Colonic mucosa (tissue), 4 donors: ENCODE measurements around the gene PSMG3. TPM values are rescaled to one million over a fixed set of nuclear protein-coding genes. Genes with fewer than 3 reads are reported as not detected.

Source experiments
- DNase-seq: peaks from one replicate; pipeline ENCODE4 v3.0.0-alpha.2; 2020
- H3K27ac ChIP-seq: fragments of 200-600 bp; one replicate; pipeline ENCODE4 v1.8.0; 2021
- H3K27me3 ChIP-seq: fragments of 200-600 bp; one replicate; pipeline ENCODE4 v1.8.0; 2021
- H3K36me3 ChIP-seq: fragments of 200-600 bp; one replicate; pipeline ENCODE4 v1.8.0; 2021
- H3K4me1 ChIP-seq: fragments of 200-600 bp; one replicate; pipeline ENCODE4 v1.8.0; 2021; ENCODE audit warnings: mild to moderate bottlenecking
- H3K4me3 ChIP-seq: fragments of 200-600 bp; one replicate; pipeline ENCODE4 v1.8.0; 2021
- H3K9ac ChIP-seq, 2 donors: one replicate each; pipeline ENCODE4 v1.7.0; 2013; ENCODE audit warnings: control low read depth in 2 of 2, low read depth in 2 of 2, low read length in 2 of 2
- H3K9me3 ChIP-seq: fragments of 200-600 bp; one replicate; pipeline ENCODE4 v1.8.0; 2021
- CTCF ChIP-seq: fragments of 200-600 bp; IDR thresholded peaks from one replicate; pipeline ENCODE4 v1.8.0; 2022; ENCODE audit warnings: antibody characterized with exemption, mild to moderate bottlenecking
- intact Hi-C: fragments of 100-400 bp; cut with DNase I; formaldehyde crosslinking; loops from one replicate; pipeline ENCODE4 v1.14.1; 2022
- total RNA-seq, 2 donors: library from RNA; stranded (reverse); fragmentation: NEBNext Ultra II Directional in 1 of 2; extraction: Animal tissue kit (Norgen Biotek cat#: 25700) in 1 of 2; gene quantifications; one replicate each; pipeline ENCODE4 v1.2.1, GENCODE V29; 2021
- donor health status: healthy.
- donor health status: DM: no; HTN: no; CAD: no.
- donor health status: DM: no; HTN: no; CAD: no.

PSMG3 gene
- total RNA-seq, 2 donors from 2014 or later = 28.7 to 45.8 TPM

- no peaks in the 10 kb centered on the region for H3K4me1 ChIP-seq
- no peak overlapping the region for H3K27ac ChIP-seq
- no peaks in the 10 kb centered on the region for H3K27me3 ChIP-seq
- DNase-seq = no peak
- intact Hi-C loops = no loop called here
- H3K9me3 ChIP-seq = no peaks in the 10 kb centered on the region
- no peak for TF ChIP-seq CTCF
- H3K9ac ChIP-seq = no peak overlapping the region
- H3K36me3 ChIP-seq = no peaks in the 10 kb centered on the region
- H3K4me3 ChIP-seq = no peak overlapping the region
These were observed 22.6 kb upstream of the PSMG3 start for GRCh38 chr7:1592299-1592871.

- H3K4me3 ChIP-seq = no peak overlapping the region
- intact Hi-C loops = no loop called here
- H3K27me3 ChIP-seq = no peaks in the 10 kb centered on the region
These were observed 22.0 kb upstream of the PSMG3 start for GRCh38 chr7:1591876-1592275.

GRCh38 chr7:1591396-1591795, 21.6 kb upstream of the PSMG3 start:
- intact Hi-C loops = no loop called here
- DNase-seq = no peak
- Histone ChIP-seq H3K4me1 (no peaks in the 10 kb centered on the region), H3K36me3 (no peaks in the 10 kb centered on the region), H3K9ac (no peak overlapping the region), H3K27ac (no peak overlapping the region), H3K9me3 (no peaks in the 10 kb centered on the region), H3K4me3 (no peak overlapping the region), H3K27me3 (no peaks in the 10 kb centered on the region)
- TF ChIP-seq CTCF = no peak

More at GRCh38 chr7:1591876-1592275, 22.0 kb upstream of the PSMG3 start:
- Histone ChIP-seq H3K27ac (no peak overlapping the region), H3K9me3 (no peaks in the 10 kb centered on the region), H3K36me3 (no peaks in the 10 kb centered on the region), H3K4me1 (no peaks in the 10 kb centered on the region), H3K9ac (no peak overlapping the region)
- DNase-seq = no peak
- TF ChIP-seq CTCF = no peak

GRCh38 chr7:1590887-1591286, 21.1 kb upstream of the PSMG3 start:
- Histone ChIP-seq H3K27ac (no peak overlapping the region), H3K9me3 (no peaks in the 10 kb centered on the region), H3K4me3 (no peak overlapping the region), H3K9ac (no peak overlapping the region), H3K27me3 (no peaks in the 10 kb centered on the region), H3K36me3 (no peaks in the 10 kb centered on the region), H3K4me1 (no peaks in the 10 kb centered on the region)
- intact Hi-C loops = no loop called here
- DNase-seq = no peak
- no peak for TF ChIP-seq CTCF

DNA sequence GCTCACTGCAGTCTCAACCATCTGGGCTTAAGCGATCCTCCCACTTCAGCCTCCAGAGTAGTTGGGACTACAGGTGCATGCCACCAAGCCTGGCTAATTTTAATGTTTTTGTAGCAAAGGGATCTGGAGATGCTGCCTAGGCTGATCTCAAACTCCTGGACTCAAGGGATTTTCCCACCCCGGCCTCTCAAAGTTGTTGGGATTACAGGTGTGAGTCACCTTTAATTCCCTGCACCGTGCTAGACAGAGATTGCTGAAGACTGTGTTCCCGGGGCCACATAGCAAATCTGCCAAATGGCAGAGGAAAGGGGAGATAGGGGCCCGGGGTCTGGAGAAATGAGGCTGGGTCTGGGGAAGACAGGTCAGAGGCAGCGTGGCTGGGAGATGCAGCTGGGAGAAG, 20.6 kb upstream of the PSMG3 start:
- no peak for DNase-seq
- Histone ChIP-seq H3K4me1 (no peaks in the 10 kb centered on the region), H3K9ac (no peak overlapping the region), H3K27ac (no peak overlapping the region), H3K36me3 (no peaks in the 10 kb centered on the region), H3K4me3 (no peak overlapping the region), H3K9me3 (no peaks in the 10 kb centered on the region), H3K27me3 (no peaks in the 10 kb centered on the region)
- no peak for TF ChIP-seq CTCF
- intact Hi-C loops = no loop called here
